ENCODE results near the gene MISP. TPM values are rescaled to one million over a fixed set of nuclear protein-coding genes. Genes with fewer than 3 reads are reported as not detected.

MISP gene
- total and polyA plus RNA-seq, 2 of the 4 experiments (the other 2 are of a cell fraction) = not detected

DNA sequence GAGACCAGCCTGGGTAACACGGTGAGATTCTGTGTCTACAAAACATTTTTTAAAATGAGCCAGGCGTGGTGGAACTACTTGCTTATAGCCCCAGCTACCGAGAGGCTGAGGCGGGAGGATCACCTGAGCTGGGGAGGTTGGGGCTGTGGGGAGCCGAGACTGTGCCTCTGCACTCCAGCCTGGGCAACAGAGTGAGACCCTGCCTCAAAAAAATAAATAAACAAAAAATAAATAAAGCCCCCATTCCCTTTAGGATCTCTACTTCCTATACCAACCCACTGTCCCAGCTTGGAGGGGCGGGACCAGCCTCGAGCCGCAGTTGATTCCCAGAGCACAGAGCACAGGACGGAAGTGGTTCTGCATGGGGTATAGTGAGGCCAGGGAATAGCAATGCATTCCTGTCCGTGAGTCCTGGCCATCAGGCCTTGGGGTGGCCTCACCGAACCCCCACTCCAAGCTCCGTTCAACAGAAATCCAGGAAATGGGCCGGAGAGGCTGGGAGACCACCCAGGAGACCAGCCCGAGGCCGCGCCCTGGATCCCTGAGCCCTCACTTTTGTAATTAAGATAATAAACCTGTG, 41.5 kb downstream of the MISP start:
- no peak for DNase-seq
- Histone ChIP-seq H3K56ac (ENCODE audit: extremely low read depth, insufficient read depth, low read length) (no peak overlapping the region), H2AK5ac (ENCODE audit: low read depth, low read length) (no peak overlapping the region), H3K27me3 (ENCODE audit: control insufficient read depth, insufficient read depth, low read length) (no peaks in the 10 kb centered on the region), H2BK15ac (ENCODE audit: low read depth, low read length) (no peak overlapping the region), H3K4me3 (ENCODE audit: insufficient read depth, low read depth, low read length) (no peak overlapping the region), H3K9ac (ENCODE audit: low read depth, low read length) (no peak overlapping the region), H3K4me2 (ENCODE audit: low read depth, low read length) (no peak overlapping the region), H2BK120ac (ENCODE audit: low read depth, low read length) (no peak overlapping the region), H3K27ac (ENCODE audit: insufficient read depth, low read length) (no peak overlapping the region), H3K4me1 (ENCODE audit: control insufficient read depth, insufficient read depth, low read length) (peaks cover 2% of the 10 kb centered on the region; the same call in 1 of the 2 replicates), H3K18ac (ENCODE audit: low read depth, low read length) (no peak overlapping the region), H2BK5ac (ENCODE audit: low read depth, low read length, poor library complexity, severe bottlenecking) (no peak overlapping the region), H3K9me3 (ENCODE audit: control insufficient read depth, insufficient read depth, low read length) (no peaks in the 10 kb centered on the region), H2AK9ac (replicated peaks; ENCODE audit: low read depth, low read length, poor library complexity) (no peak overlapping the region), H4K8ac (ENCODE audit: low read depth in 2 of 2, low read length in 2 of 2) (no peak overlapping the region), H3K36me3 (ENCODE audit: control insufficient read depth, insufficient read depth, low read length) (no peaks in the 10 kb centered on the region), H3K4ac (ENCODE audit: low read depth, low read length) (no peak overlapping the region), H3K14ac (replicated peaks; ENCODE audit: low read depth, low read length) (no peak overlapping the region), H4K91ac (ENCODE audit: insufficient read depth, low read depth, low read length) (no peak overlapping the region), H2BK20ac (ENCODE audit: low read depth, low read length) (no peak overlapping the region), H3K79me1 (ENCODE audit: low read depth in 1 of 2, low read length in 2 of 2) (peaks cover 0 to 3% of the 10 kb centered on the region in 2 experiments; a peak in 1 of 4 replicates), H4K20me1 (ENCODE audit: insufficient read depth, low read length) (no peaks in the 10 kb centered on the region), H3K9me1 (ENCODE audit: insufficient read depth, low read length) (no peaks in the 10 kb centered on the region), H3K23ac (ENCODE audit: low read depth, low read length) (no peak overlapping the region), H2AFZ (replicated peaks; ENCODE audit: low read length, poor library complexity) (no peak overlapping the region), H4K5ac (ENCODE audit: low read depth, low read length) (no peak overlapping the region)
- in situ Hi-C loops (cut with MboI; ENCODE audit: low sequenced_read_pairs) (no loop called here), dilution Hi-C loops (cut with HindIII; ENCODE audit: low sequenced_read_pairs, unreplicated experiment) (no loop called here), intact Hi-C loops (cut with micrococcal nuclease) (no loop called here)
- no peak for ATAC-seq (ENCODE audit: low read depth)
- ChIA-PET CTCF (interaction anchor here (0.6 kb wide), 1 partner anchor 113 kb away, joined by 5 read pairs; no protein-coding TSS in a partner anchor), POLR2A (ENCODE audit: unreplicated experiment) (interaction anchor here (0.6 kb wide), 1 partner anchor 139 kb away, joined by 3 read pairs; no protein-coding TSS in a partner anchor)
- BruUV-seq (replicated peaks) = no TSS peak
- WGBS, 2 experiments (ENCODE audit: extremely low coverage in 2 of 2, insufficient read length in 1 of 2) = 81% methylated on average over 10 of the region's 16 CpGs; no CpG with 5 or more reads in 1 of the 2 experiments
- no peak for TF ChIP-seq RAD21 (IDR thresholded peaks at IDR 0.05; ENCODE audit: low read length)
- TF ChIP-seq, protein P1, sequence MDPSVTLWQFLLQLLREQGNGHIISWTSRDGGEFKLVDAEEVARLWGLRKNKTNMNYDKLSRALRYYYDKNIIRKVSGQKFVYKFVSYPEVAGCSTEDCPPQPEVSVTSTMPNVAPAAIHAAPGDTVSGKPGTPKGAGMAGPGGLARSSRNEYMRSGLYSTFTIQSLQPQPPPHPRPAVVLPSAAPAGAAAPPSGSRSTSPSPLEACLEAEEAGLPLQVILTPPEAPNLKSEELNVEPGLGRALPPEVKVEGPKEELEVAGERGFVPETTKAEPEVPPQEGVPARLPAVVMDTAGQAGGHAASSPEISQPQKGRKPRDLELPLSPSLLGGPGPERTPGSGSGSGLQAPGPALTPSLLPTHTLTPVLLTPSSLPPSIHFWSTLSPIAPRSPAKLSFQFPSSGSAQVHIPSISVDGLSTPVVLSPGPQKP (IDR thresholded peaks at IDR 0.05; ENCODE audit: borderline replicate concordance, low read depth, low read length) = no peak
- no peak for TF ChIP-seq SMC3 (IDR thresholded peaks at IDR 0.05; ENCODE audit: low read depth, low read length)
- TF ChIP-seq CEBPB (IDR thresholded peaks at IDR 0.05; ENCODE audit: low read depth, low read length) = no peak
- no peak for TF ChIP-seq MAZ (IDR thresholded peaks at IDR 0.05; ENCODE audit: borderline replicate concordance, low read depth, low read length)
- TF ChIP-seq CTCF (conservative IDR thresholded peaks at IDR 0.05; ENCODE audit: low read depth, low read length) = no peak
- no peak for TF ChIP-seq CHD1 (IDR thresholded peaks at IDR 0.05; ENCODE audit: low read depth, low read length)
- TF ChIP-seq MXI1 (IDR thresholded peaks at IDR 0.05; ENCODE audit: borderline replicate concordance, low read depth, low read length) = no peak
- TF ChIP-seq MAFK (IDR thresholded peaks at IDR 0.05; ENCODE audit: low read depth, low read length) = no peak
- no peak for TF ChIP-seq POLR2A (IDR thresholded peaks at IDR 0.05; ENCODE audit: low read depth, low read length)
- TF ChIP-seq FOS (IDR thresholded peaks at IDR 0.05; ENCODE audit: low read depth, low read length) = no peak
- no peak for TF ChIP-seq NFE2L2 (IDR thresholded peaks at IDR 0.05; ENCODE audit: low read depth, low read length)
- TF ChIP-seq RCOR1 (IDR thresholded peaks at IDR 0.05; ENCODE audit: insufficient replicate concordance, low read length) = no peak
- TF ChIP-seq RFX5 (IDR thresholded peaks at IDR 0.05; ENCODE audit: low read depth, low read length) = no peak
- no peak for TF ChIP-seq BHLHE40 (IDR thresholded peaks at IDR 0.05; ENCODE audit: low read depth, low read length)
- TF ChIP-seq, protein P2, sequence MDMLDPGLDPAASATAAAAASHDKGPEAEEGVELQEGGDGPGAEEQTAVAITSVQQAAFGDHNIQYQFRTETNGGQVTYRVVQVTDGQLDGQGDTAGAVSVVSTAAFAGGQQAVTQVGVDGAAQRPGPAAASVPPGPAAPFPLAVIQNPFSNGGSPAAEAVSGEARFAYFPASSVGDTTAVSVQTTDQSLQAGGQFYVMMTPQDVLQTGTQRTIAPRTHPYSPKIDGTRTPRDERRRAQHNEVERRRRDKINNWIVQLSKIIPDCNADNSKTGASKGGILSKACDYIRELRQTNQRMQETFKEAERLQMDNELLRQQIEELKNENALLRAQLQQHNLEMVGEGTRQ (IDR thresholded peaks at IDR 0.05; ENCODE audit: low read depth, low read length) = no peak
